HG03575 (cell line): ENCODE data around the gene ARPP19.
"Not testable (repeated sequence)": the region's sequence is repeated elsewhere in the genome, so short reads cannot be mapped to it uniquely, and the experiment has no call there.

Source experiments
- ATAC-seq: cut with Tn5 transposase; IDR thresholded peaks from one replicate; pipeline ENCODE4 v1.9.1; 2021; ENCODE audit not compliant: unreplicated experiment, insufficient number of reproducible peaks, low FRiP score; ENCODE audit errors: extremely low read depth

ARPP19 gene

GRCh38 chr15:52556524-52557273 is 12.1 kb downstream of the ARPP19 start:
- no peak for ATAC-seq

GRCh38 chr15:52552303-52552702 is 16.5 kb downstream of the ARPP19 start:
- no peak for ATAC-seq

GRCh38 chr15:52551762-52552161 is 17.1 kb downstream of the ARPP19 start:
- ATAC-seq = no peak

GRCh38 chr15:52551186-52551585 is 17.6 kb downstream of the ARPP19 start:
- not testable (repeated sequence) for ATAC-seq

GRCh38 chr15:52546031-52546751 is 22.6 kb downstream of the ARPP19 start:
- ATAC-seq = no peak

- ATAC-seq = no peak
Measured at GRCh38 chr15:52540374-52541012, 28.3 kb downstream of the ARPP19 start.

- ATAC-seq = no peak
Measured at GRCh38 chr15:52537459-52537858, 31.4 kb downstream of the ARPP19 start.

- ATAC-seq = no peak
Measured at GRCh38 chr15:52532427-52532826, 36.4 kb downstream of the ARPP19 start.

GRCh38 chr15:52529940-52530339 is 38.9 kb downstream of the ARPP19 start:
- no peak for ATAC-seq

GRCh38 chr15:52529341-52529924 is 39.4 kb downstream of the ARPP19 start:
- no peak for ATAC-seq

- no peak for ATAC-seq
Measured at GRCh38 chr15:52528564-52529340, 40.1 kb downstream of the ARPP19 start, which contains the start of gene MYO5A. MYO5A (minus strand) TSS chr15:52528880; CDS start chr15:52528806, 74 bp downstream.

- no peak for ATAC-seq
Measured at GRCh38 chr15:52527911-52528563, 40.8 kb downstream of the ARPP19 start.

GRCh38 chr15:52527196-52527910 is 41.5 kb downstream of the ARPP19 start:
- no peak for ATAC-seq

- no peak for ATAC-seq
Measured at GRCh38 chr15:52524223-52525136, 44.4 kb downstream of the ARPP19 start.

GRCh38 chr15:52523647-52524046 is 45.2 kb downstream of the ARPP19 start:
- ATAC-seq = no peak

GRCh38 chr15:52523192-52523591 is 45.6 kb downstream of the ARPP19 start:
- ATAC-seq = no peak

- no peak for ATAC-seq
Measured at GRCh38 chr15:52521682-52522081, 47.1 kb downstream of the ARPP19 start.
